ENCODE results near the gene ZNF621.

DNA sequence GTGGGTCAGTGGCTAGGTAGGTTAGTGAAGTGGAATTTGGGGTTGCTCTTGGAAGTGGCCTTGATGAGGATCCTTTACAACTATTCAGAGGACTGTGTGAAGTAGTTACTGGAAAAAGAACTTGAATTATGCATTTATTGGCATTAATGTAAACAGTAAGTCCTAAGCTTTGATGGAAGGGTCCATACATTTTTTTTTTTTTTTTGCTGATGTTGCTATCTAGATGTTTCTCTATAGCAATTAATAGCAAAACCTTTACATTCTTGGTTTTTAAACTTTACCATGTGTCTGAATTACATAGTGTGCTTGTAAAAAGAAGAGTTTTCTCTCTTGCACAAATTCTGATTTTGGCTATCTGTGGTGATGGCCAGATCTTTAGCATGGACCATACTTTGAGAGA, 9.5 kb downstream of the ZNF621 start:
- TF ChIP-seq ZNF416 (tag by site-specific recombination; IDR thresholded peaks at IDR 0.05) (no peak), ZNF169 (tag by site-specific recombination; IDR thresholded peaks at IDR 0.05) (no peak), ZNF629 (tag by site-specific recombination; IDR thresholded peaks at IDR 0.05) (no peak)
- TF ChIP-seq, protein P1, sequence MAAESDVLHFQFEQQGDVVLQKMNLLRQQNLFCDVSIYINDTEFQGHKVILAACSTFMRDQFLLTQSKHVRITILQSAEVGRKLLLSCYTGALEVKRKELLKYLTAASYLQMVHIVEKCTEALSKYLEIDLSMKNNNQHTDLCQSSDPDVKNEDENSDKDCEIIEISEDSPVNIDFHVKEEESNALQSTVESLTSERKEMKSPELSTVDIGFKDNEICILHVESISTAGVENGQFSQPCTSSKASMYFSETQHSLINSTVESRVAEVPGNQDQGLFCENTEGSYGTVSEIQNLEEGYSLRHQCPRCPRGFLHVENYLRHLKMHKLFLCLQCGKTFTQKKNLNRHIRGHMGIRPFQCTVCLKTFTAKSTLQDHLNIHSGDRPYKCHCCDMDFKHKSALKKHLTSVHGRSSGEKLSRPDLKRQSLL (tag by site-specific recombination; IDR thresholded peaks at IDR 0.05): no peak
- TF ChIP-seq, protein P2, sequence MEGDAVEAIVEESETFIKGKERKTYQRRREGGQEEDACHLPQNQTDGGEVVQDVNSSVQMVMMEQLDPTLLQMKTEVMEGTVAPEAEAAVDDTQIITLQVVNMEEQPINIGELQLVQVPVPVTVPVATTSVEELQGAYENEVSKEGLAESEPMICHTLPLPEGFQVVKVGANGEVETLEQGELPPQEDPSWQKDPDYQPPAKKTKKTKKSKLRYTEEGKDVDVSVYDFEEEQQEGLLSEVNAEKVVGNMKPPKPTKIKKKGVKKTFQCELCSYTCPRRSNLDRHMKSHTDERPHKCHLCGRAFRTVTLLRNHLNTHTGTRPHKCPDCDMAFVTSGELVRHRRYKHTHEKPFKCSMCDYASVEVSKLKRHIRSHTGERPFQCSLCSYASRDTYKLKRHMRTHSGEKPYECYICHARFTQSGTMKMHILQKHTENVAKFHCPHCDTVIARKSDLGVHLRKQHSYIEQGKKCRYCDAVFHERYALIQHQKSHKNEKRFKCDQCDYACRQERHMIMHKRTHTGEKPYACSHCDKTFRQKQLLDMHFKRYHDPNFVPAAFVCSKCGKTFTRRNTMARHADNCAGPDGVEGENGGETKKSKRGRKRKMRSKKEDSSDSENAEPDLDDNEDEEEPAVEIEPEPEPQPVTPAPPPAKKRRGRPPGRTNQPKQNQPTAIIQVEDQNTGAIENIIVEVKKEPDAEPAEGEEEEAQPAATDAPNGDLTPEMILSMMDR (tag by site-specific recombination; IDR thresholded peaks at IDR 0.05): no peak
- TF ChIP-seq, protein P3, sequence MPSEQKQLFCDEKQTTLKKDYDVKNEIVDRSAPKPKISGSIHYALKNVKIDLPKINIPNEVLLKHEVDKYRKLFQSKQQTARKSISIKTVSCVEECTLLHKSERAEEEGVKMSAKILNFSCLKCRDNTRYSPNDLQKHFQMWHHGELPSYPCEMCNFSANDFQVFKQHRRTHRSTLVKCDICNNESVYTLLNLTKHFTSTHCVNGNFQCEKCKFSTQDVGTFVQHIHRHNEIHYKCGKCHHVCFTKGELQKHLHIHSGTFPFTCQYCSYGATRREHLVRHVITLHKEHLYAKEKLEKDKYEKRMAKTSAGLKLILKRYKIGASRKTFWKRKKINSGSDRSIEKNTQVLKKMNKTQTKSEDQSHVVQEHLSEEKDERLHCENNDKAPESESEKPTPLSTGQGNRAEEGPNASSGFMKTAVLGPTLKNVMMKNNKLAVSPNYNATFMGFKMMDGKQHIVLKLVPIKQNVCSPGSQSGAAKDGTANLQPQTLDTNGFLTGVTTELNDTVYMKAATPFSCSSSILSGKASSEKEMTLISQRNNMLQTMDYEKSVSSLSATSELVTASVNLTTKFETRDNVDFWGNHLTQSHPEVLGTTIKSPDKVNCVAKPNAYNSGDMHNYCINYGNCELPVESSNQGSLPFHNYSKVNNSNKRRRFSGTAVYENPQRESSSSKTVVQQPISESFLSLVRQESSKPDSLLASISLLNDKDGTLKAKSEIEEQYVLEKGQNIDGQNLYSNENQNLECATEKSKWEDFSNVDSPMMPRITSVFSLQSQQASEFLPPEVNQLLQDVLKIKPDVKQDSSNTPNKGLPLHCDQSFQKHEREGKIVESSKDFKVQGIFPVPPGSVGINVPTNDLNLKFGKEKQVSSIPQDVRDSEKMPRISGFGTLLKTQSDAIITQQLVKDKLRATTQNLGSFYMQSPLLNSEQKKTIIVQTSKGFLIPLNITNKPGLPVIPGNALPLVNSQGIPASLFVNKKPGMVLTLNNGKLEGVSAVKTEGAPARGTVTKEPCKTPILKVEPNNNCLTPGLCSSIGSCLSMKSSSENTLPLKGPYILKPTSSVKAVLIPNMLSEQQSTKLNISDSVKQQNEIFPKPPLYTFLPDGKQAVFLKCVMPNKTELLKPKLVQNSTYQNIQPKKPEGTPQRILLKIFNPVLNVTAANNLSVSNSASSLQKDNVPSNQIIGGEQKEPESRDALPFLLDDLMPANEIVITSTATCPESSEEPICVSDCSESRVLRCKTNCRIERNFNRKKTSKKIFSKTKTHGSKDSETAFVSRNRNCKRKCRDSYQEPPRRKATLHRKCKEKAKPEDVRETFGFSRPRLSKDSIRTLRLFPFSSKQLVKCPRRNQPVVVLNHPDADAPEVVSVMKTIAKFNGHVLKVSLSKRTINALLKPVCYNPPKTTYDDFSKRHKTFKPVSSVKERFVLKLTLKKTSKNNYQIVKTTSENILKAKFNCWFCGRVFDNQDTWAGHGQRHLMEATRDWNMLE (tag by site-specific recombination; conservative IDR thresholded peaks at IDR 0.05; ENCODE audit: low read depth): no peak
